Osteoblast (primary cell): ENCODE measurements around the gene CUEDC2. TPM values are rescaled to one million over a fixed set of nuclear protein-coding genes. Genes with fewer than 3 reads are reported as not detected.

ENCODE experiments used
- DNase-seq: peaks from one replicate; pipeline ENCODE4 v3.0.0; 2011; ENCODE audit warnings: low spot score, mixed read lengths; ENCODE audit not compliant: insufficient read length; ENCODE audit errors: missing footprints
- H2AFZ ChIP-seq: 2 replicates; pipeline ENCODE4 v1.6.0; 2011; ENCODE audit warnings: mild to moderate bottlenecking, low read length
- H3K27ac ChIP-seq: 2 replicates; pipeline ENCODE4 v1.5.1; 2011; ENCODE audit warnings: mild to moderate bottlenecking, low read depth, low read length, moderate library complexity
- H3K27me3 ChIP-seq: 2 replicates; pipeline ENCODE4 v1.6.0; 2012; ENCODE audit warnings: mild to moderate bottlenecking, control low read depth, inconsistent platforms, low read length, moderate library complexity; ENCODE audit not compliant: insufficient read depth
- H3K36me3 ChIP-seq: 2 replicates; pipeline ENCODE4 v1.5.1; 2011; ENCODE audit warnings: mild to moderate bottlenecking, low read length, control low read depth, moderate library complexity; ENCODE audit not compliant: insufficient read depth
- H3K4me1 ChIP-seq: 2 replicates; pipeline ENCODE4 v1.5.1; 2011; ENCODE audit warnings: mild to moderate bottlenecking, low read length, control low read depth, moderate library complexity; ENCODE audit not compliant: insufficient read depth
- H3K4me2 ChIP-seq: 2 replicates; pipeline ENCODE4 v1.6.0; 2011; ENCODE audit warnings: mild to moderate bottlenecking, low read length; ENCODE audit not compliant: insufficient read depth
- H3K4me3 ChIP-seq: fragments of 200-600 bp; sonication (generic); 3 replicates; pipeline ENCODE4 v1.5.1; 2012; ENCODE audit warnings: mild to moderate bottlenecking, low read length, inconsistent platforms; ENCODE audit not compliant: insufficient read depth
- H3K79me2 ChIP-seq: 2 replicates; pipeline ENCODE4 v1.6.0; 2012; ENCODE audit warnings: mild to moderate bottlenecking, low read length, control low read depth, inconsistent platforms; ENCODE audit not compliant: insufficient read depth
- H3K9me3 ChIP-seq: 2 replicates; pipeline ENCODE4 v1.5.1; 2011; ENCODE audit warnings: low read depth, low read length, control low read depth
- H4K20me1 ChIP-seq: 2 replicates; pipeline ENCODE4 v1.6.0; 2012; ENCODE audit warnings: mild to moderate bottlenecking, low read length, control low read depth; ENCODE audit not compliant: insufficient read depth
- total RNA-seq: library from RNA; depleted of rRNA; stranded (reverse); fragments of >200 nt; gene quantifications from 2 replicates; pipeline ENCODE4 v1.2.3, GENCODE V29; 2012
- TF ChIP-seq, protein P1 (sequence below): IDR thresholded peaks from 2 replicates; pipeline ENCODE4 v1.5.1; 2011; ENCODE audit warnings: mild to moderate bottlenecking, low read depth, low read length, moderate library complexity; ENCODE audit errors: extremely low read depth

Gene CUEDC2
- total RNA-seq, 1 donor, result 46.7 TPM

DNA sequence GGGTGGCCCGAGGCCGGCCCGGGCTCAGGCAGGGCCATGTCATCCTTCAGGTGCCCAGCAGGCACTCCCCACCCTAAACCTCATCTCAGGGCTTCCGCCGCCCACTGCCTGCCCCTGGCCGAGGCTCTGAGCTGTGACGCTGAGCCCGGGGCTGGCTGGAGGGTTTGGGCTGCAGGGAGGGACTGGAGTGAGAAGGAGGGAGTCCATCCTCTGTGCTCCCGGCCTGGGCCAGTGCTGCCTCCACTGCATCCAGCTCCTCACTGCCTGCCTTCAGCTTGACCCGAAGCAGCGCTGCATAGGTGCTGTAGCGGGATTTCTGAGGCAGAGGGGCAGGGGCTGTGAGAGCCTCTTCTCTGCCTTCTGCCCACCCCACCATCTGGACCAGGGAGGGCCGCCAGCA is 29.3 kb downstream of the CUEDC2 start:
- H3K27me3 ChIP-seq, result peaks cover 9% of the 10 kb centered on the region
- DNase-seq, result peak; percentile 60
- no peak overlapping the region for H3K4me3 ChIP-seq
- H4K20me1 ChIP-seq, result peaks cover 3% of the 10 kb centered on the region
- H3K36me3 ChIP-seq, result peaks cover 30% of the 10 kb centered on the region
- no peak overlapping the region for H3K4me2 ChIP-seq
- H3K4me1 ChIP-seq, result peaks cover 5% of the 10 kb centered on the region
- TF ChIP-seq, protein P1, sequence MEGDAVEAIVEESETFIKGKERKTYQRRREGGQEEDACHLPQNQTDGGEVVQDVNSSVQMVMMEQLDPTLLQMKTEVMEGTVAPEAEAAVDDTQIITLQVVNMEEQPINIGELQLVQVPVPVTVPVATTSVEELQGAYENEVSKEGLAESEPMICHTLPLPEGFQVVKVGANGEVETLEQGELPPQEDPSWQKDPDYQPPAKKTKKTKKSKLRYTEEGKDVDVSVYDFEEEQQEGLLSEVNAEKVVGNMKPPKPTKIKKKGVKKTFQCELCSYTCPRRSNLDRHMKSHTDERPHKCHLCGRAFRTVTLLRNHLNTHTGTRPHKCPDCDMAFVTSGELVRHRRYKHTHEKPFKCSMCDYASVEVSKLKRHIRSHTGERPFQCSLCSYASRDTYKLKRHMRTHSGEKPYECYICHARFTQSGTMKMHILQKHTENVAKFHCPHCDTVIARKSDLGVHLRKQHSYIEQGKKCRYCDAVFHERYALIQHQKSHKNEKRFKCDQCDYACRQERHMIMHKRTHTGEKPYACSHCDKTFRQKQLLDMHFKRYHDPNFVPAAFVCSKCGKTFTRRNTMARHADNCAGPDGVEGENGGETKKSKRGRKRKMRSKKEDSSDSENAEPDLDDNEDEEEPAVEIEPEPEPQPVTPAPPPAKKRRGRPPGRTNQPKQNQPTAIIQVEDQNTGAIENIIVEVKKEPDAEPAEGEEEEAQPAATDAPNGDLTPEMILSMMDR, result no peak
- H3K79me2 ChIP-seq, result no peaks in the 10 kb centered on the region
- no peak overlapping the region for H3K27ac ChIP-seq
- H2AFZ ChIP-seq, result no peak overlapping the region
- no peaks in the 10 kb centered on the region for H3K9me3 ChIP-seq

DNA sequence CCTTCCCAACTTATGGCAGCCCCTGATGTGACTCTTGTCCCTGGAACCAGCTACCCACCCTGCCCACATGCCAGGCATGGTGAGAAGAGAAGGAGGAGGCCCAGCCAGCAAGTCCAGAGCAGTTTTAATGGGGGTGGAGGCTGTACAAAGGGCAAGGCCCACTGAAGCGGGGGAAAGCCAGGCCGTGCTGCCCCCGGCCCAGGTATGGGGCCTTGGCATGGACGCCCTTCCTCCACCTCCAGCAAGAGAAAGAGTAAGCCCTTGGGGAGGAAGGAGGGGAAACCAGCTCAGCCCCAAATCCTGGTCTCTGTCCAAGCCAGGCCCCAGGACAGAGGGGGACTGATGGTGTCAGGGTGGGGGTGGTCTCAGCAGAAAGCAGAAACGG is 29.9 kb downstream of the CUEDC2 start:
- Histone ChIP-seq H3K36me3 (peaks cover 36% of the 10 kb centered on the region), H2AFZ (no peak overlapping the region)
- TF ChIP-seq, protein P1, result no peak

DNA sequence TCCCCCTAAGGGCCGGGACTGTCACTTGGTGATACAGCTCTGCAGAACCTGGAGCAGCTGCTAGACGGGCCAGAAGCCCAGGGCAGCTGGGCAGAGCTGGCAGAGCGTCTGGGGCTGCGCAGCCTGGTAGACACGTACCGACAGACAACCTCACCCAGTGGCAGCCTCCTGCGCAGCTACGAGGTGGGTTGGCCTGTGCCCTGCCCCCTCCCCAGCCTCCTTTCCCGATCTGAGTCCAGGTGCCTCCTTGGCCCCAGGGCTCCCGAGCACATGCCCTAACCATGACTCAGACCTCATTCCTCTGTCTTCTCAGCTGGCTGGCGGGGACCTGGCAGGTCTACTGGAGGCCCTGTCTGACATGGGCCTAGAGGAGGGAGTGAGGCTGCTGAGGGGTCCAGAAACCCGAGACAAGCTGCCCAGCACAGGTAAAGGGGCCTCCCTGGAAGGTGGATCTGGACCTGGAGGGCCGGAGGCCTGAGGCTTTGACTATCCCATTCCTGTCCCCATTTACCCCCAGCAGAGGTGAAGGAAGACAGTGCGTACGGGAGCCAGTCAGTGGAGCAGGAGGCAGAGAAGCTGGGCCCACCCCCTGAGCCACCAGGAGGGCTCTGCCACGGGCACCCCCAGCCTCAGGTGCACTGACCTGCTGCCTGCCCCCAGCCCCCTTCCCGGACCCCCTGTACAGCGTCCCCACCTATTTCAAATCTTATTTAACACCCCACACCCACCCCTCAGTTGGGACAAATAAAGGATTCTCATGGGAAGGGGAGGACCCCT is 30.5 kb downstream of the CUEDC2 start:
- peaks cover under 1% of the 10 kb centered on the region for H3K79me2 ChIP-seq
- H3K4me1 ChIP-seq, result peaks cover 5% of the 10 kb centered on the region
- peaks cover 3% of the 10 kb centered on the region for H4K20me1 ChIP-seq
- no peaks in the 10 kb centered on the region for H3K9me3 ChIP-seq
- H3K4me2 ChIP-seq, result no peak overlapping the region
- H3K27ac ChIP-seq, result no peak overlapping the region
- TF ChIP-seq, protein P1, result no peak
- peak; percentile 86 for DNase-seq
- H3K4me3 ChIP-seq, result no peak overlapping the region
- H3K27me3 ChIP-seq, result no peaks in the 10 kb centered on the region
- H2AFZ ChIP-seq, result no peak overlapping the region
- peaks cover 37% of the 10 kb centered on the region for H3K36me3 ChIP-seq

More for the DNA sequence above, 29.9 kb downstream of the CUEDC2 start:
- Histone ChIP-seq H3K79me2 (no peaks in the 10 kb centered on the region), H3K27me3 (peaks cover 2% of the 10 kb centered on the region), H3K4me3 (no peak overlapping the region), H3K9me3 (no peaks in the 10 kb centered on the region), H3K4me1 (peaks cover 5% of the 10 kb centered on the region), H4K20me1 (peaks cover 3% of the 10 kb centered on the region), H3K27ac (no peak overlapping the region), H3K4me2 (no peak overlapping the region)
- peak; percentile 87 for DNase-seq

DNA sequence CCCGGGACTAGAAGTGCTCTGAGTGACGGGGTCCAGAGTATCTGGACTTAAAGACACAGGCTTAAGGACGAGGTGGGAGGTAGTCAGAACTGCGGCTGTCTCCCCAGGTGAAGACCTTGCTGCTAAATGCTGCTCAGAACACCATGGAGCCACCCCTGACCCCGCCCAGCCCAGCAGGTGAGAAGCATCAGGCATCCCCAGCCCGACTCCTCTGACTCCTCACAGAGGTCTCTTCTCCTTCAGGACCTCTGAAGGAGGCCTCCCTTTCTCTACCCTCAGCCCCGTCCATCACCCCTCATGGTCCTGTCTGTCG is 31.1 kb downstream of the CUEDC2 start:
- Histone ChIP-seq H3K4me1 (peaks cover 8% of the 10 kb centered on the region), H4K20me1 (peaks cover 3% of the 10 kb centered on the region), H3K79me2 (peaks cover 7% of the 10 kb centered on the region), H2AFZ (no peak overlapping the region), H3K27ac (no peak overlapping the region), H3K9me3 (no peaks in the 10 kb centered on the region), H3K36me3 (peaks cover 37% of the 10 kb centered on the region), H3K4me3 (no peak overlapping the region), H3K4me2 (no peak overlapping the region), H3K27me3 (no peaks in the 10 kb centered on the region)
- DNase-seq, result peak; percentile 48
- TF ChIP-seq, protein P1, result no peak
